HuH-7 (cell line): Measurements from ENCODE around the gene KRT16.
"Not testable (repeated sequence)": the region's sequence is repeated elsewhere in the genome, so short reads cannot be mapped to it uniquely, and the experiment has no call there.

ENCODE experiments used
- DNase-seq: peaks from one replicate; pipeline ENCODE4 v3.0.0; 2011; ENCODE audit warnings: low spot score

KRT16 gene

GRCh38 chr17:41628073-41628370 is 15.5 kb upstream of the KRT16 start:
- DNase-seq: not testable (repeated sequence)

DNA sequence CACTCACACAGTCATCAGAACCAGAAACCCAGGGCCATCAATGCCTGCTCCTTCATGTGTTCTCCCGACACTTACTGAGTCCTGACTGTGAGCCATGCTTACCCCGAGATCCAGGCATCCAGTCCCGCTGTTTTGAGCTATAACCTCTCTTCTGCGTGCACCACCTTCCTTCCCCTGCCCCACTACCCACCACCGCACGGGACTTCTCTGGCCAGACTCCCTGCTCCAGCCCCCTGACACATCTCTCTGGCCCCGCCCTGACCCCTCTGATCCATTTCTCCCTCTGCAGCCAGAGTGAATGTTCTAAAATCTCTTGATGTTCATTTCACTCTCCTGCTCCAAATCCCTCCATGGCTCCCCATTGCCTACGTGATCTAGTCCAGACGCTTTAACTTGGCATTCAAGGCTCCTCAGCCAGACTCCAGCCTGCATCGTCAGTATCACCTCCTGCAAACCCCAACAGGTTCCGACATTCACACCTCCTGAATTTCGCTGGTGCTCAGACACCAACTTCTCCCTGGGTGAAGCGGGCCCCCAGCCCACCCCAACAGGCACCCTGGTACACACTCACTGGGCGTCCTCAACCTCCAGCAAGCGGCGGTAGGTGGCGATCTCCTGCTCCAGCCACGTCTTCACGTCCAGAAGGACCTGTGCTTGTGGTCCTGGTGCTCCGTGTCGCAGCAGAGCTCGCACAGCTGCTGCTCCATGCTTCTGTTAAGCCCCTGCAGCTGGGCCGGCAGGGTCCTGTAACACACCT is 14.9 kb upstream of the KRT16 start:
- DNase-seq: no peak

DNA sequence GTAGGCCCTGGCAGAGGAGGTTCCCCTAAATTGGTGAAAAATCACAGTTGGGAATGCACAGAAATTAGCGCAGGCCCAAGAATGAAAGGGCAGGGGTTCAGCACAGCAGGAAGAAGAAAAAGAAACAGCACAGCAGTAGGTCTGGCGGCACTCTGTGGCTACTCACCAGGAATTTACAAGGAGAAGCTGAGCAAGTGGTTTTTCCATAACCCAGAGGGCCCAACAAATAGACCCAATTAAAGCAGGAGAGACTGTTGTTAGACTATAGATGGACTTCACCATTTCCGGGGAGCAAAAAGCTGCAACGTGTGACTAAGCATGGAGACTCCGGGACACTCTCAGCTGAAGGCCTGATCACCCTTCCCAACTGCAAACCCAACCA is 14.3 kb upstream of the KRT16 start:
- DNase-seq: not testable (repeated sequence)

DNA sequence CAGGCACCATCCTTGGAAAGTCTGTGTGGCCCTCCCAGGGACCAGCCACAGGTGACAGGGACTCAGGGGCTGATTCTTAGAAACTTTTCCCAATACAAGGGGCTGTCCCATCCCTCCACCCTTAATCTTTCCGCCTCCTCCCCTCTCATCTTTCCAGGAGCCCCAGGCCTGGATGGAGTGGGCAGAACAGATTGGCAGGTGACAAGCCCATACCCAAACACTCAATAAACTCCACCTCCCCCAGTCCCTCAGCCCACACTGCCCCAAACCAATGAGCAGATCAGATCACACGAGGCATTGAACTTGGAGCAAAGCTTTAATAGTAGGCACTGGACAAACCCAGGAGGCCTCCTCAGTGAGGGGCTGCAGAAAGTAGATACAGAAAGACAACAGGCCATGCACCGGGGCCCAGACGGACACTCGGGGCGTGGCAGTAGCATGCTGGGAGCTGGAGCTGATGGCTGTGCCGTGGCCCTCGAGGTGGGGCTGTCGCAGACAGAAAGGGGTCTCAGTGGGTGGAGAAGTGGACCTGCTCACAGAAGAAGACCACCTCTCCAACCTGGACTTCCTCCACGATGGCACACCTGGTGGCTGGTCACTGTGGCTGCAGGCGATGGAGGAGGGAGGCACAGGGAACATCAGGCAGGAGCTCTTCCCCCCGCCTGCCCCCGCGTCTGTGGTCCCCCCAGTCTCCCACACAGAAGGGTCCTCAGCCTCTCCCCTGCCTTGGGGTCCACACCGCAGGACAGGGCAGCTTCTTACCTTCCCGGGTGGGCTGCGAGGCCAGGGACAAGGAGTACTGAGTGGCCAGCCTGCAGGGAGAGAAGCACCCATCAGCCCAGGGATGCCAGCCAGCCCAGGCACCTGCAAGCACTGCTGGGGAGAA is 13.7 kb upstream of the KRT16 start:
- DNase-seq: not testable (repeated sequence)

- no peak for DNase-seq
Observed at GRCh38 chr17:41625602-41626001, 13.0 kb upstream of the KRT16 start.

DNA sequence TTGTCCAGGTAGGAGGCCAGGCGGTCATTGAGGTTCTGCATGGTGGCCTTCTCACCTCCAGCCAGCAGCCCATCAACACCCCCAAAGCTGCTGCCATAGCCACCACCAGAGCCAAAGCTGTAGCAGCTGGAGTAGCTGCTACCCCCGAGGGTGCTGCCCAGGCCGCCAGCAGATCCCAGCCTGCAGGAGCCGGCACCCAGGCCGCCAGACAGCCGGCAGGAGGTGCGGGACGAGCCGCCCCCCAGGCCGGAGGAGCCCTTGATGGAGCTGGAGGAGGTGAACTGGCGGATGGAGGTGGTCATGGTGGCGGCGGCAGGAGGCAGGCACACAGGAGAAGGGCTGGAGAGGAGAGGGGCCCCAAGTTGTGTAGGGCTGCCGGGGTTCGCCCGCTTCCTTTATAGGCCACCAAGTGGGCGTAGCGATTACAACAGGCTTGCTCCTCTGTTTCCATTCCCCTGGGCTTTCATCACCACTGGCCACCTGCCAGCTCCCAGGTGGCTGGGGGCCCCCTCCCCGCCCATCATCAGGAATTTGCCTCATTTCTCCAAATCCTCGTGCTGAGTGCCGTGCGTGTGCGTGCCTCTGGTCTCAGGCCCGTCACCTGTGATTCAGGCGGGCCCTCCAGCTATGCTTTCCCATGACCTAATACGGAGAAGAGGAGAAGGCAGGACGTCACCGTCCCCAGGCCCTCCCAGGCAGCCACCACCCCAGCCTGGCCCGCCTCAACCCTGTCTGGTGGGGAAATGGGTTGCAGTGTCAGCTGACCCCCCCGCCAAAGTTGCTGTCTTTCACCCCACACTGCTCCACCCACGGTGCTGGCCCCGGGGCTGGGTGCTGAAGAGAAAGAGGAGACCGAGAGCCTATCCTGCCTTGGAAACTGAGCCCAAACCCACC is 11.9 kb upstream of the KRT16 start, which contains the start of gene KRT17:
Gene KRT17, minus strand, starts transcription at position 368 of the 894 bp plus-strand sequence. Its CDS starts 66 bp downstream, at position 302.
- DNase-seq: no peak

- DNase-seq: not testable (repeated sequence)
Observed at GRCh38 chr17:41623184-41623861, 10.8 kb upstream of the KRT16 start.

- not testable (repeated sequence) for DNase-seq
Observed at GRCh38 chr17:41622340-41623183, 10.0 kb upstream of the KRT16 start.

DNA sequence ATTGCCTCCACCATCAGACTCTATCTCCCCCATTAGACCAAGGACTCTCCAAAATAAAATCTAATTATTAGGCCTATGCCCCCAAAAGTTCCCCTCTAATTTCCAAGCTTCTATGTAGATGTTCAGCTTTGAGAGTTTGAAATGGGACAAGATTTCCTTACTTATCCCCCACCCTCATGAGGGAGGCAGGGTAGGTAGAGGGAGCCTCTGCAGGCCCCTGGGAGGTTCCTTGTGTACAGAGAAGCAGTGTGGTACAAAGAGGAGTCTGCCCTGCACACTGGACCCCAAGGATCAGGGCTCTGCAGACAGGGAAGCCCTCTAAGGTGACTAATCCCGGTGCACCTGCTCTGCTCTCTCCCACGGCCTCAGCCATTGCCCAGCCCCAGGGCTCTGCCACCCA is 9.3 kb upstream of the KRT16 start:
- DNase-seq: no peak

DNA sequence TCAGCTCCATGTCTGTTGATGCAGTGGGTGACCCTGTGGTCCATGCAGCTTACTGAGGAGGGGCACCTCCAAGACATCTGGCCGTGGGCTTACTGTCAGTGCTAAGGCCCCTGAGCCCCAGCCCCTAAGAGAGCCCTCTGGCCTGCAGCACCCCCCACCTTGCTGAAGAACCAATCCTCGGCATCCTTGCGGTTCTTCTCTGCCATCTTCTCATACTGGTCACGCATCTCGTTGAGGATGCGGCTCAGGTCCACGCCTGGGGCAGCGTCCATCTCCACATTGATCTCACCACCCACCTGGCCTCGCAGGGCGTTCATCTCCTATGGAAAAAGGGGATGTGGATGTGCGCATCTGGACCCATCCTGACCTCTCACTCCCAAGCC is 8.9 kb upstream of the KRT16 start:
- not testable (repeated sequence) for DNase-seq

DNA sequence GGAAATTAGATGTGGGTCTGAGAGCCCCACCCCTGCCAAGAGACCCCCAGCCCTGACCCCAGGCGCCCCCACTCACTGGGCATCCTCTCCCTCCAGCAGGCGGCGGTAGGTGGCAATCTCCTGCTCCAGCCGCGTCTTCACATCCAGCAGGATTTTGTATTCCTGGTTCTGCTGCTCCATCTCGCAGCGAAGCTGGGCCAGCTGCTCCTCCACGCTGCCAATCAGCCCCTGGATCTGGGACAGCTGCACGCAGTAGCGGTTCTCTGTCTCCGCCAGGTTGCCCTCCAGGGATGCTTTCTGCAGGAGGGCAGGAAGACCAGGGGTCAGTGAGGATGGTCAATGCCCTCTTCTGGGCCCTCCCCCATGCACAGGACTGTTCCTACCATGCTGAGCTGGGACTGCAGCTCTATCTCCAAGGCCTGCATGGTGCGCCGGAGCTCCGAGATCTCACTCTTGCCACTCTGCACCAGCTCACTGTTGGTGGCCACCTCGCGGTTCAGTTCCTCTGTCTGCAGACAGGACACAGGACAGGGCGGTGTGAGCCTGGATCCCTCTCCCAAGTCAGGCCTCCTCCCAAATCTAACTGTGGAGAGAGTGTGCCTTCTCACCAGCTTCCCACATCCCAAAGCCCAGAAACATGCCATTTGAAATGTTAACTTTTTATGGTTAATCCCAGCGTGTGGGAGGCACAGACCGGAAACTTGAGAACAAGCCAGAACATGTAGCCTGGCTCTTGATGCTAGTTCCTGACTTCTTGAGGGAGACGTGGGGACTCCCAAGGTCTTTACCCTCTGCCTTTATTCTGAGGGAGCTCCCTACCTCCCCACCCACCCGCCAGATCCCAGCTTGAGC is 8.2 kb upstream of the KRT16 start:
- DNase-seq: no peak

DNA sequence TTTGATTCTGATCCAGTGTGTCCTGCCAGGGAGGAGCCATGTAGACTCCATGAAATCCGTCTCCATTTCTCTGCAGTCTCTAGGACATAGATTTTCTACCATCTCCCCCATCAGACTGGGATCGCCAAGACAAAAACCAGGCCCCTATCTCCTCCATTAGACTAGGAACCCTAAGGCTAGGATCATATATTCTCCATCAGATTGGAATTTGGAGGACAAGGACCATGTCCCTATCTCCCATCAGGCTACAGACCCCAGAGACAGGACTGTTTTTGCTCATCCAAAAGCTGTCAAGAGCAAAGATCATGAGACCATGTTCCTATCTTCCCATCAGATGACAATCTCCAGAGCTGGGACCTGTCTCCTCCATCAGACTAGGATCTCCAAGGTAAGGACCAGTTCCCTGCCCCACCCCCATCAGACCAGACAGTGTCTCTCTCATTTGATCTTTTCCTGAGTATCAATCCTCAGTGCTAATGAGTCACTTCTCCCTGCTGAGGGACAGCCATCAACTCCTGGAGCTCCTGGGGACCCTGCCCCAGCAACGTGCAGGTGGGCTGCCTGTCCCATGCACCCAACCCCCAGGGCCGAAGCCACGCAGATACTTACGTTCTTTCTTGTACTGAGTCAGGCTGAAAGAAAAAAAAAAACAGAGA is 7.5 kb upstream of the KRT16 start:
- DNase-seq: not testable (repeated sequence)

GRCh38 chr17:41619036-41619926 is 6.7 kb upstream of the KRT16 start:
- no peak for DNase-seq

- no peak for DNase-seq
Observed at GRCh38 chr17:41618341-41619035, 5.9 kb upstream of the KRT16 start.

DNA sequence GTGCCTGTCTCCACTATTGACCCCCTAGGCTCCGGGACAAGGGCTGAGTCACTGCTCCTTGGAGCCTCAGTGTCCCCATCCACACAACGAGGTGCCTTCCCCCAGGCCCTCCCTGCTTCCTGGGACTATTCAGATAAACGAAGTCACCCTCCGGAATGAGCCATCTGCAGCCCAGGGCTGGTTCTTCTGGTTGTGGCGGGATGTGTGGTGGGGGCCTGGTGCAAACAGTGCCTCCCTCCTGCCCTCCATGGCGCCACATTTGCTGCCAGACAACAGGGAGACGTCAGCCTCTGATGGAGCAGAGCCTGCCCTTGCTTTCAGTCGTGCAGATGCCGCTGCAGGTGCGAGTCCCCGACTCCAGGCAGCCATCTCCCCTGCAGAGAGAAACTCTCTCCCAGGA is 5.1 kb upstream of the KRT16 start:
- DNase-seq: no peak

- DNase-seq: no peak
Observed at GRCh38 chr17:41617136-41617535, 4.6 kb upstream of the KRT16 start.

DNA sequence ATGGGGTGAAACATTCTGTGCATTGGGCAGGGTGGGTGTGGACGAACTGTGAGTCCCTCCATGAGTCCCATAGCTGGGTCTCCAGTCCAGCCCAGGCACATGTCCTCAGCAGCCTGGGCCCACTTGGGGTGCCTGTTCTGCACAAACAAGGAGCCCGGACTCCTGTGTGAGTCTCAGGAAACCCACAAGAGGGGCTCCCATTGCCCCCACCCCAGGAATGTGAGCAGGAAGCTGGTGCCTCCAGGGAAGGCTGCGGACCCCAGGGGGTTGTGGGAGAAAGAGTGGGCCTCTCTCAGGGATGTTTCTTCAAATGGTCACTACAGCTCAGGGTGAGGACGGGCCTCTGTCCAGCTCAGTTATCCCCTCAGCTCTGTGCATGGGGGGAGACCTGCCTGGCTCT is 3.9 kb upstream of the KRT16 start:
- not testable (repeated sequence) for DNase-seq

- no peak for DNase-seq
Observed at GRCh38 chr17:41615454-41615853, 2.9 kb upstream of the KRT16 start.
